C4-2B (cell line): Measurements from ENCODE around the gene CFL1.

Experiments used
- CTCF ChIP-seq: fragments of 450-650 bp; conservative IDR thresholded peaks from 2 replicates; pipeline ENCODE4 v1.5.1; 2017; ENCODE audit warnings: mild to moderate bottlenecking
- ZFX ChIP-seq: fragments of 450-650 bp; IDR thresholded peaks from 2 replicates; pipeline ENCODE4 v1.6.1; 2017

GRCh38 chr11:65880844-65881421 is 23.0 kb upstream of the CFL1 start:
- TF ChIP-seq CTCF (no peak), ZFX (no peak)
